ENCODE data around the gene RPS6KC1. TPM values are rescaled to one million over a fixed set of nuclear protein-coding genes. Genes with fewer than 3 reads are reported as not detected.
A peak's percentile ranks its signal among the peaks of the same experiment; 100 is the strongest.

RPS6KC1 gene
- total and polyA plus RNA-seq, 2 of the 4 experiments (the other 2 are of a cell fraction) = 7.9 to 23.7 TPM

DNA sequence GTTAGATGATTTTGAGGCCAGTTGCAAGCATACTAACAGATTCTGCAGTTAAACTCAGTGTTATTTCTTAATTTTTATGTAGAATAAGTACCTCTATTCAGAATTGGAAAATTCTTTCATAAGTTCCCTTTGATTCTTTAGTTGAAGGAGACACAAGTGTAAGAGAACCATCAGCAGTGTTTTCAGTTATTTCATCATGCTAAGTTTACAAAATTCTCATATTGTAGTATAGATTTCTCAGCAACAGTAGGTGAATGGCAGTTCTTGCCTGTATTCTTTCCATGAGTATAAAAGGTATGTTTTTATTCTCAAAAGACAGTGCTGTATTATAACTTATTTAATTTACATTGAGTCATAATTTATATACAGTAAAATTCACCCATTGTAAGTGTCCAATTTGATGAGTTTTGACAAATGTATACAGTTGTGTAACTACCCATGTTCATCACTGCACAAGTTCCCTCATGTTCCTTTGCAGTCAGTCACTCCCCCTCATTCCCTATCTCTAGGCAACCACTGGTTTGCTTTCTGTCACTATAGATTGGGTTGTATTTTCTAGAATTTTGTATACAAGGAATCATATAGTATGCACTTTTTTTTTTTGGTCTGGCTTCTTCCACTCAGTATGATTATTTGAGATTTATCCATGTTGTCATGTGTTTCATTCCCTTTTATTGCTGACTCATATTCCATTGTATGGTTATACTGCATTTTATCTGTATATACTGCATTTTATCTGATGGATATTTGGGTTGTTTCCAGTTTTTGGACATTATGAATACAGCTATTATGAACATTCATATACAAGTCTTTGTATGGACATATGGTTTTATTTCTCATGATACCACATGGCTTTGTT, 3.9 kb downstream of the RPS6KC1 start:
- Histone ChIP-seq H3K4me3 (ENCODE audit: insufficient read depth, low read depth, low read length) (no peak overlapping the region), H3K4me1 (ENCODE audit: control insufficient read depth, insufficient read depth, low read length) (peaks cover 2% of the 10 kb centered on the region; the same call in 1 of the 2 replicates), H4K5ac (ENCODE audit: low read depth, low read length) (no peak overlapping the region), H3K9me3 (ENCODE audit: control insufficient read depth, insufficient read depth, low read length) (no peaks in the 10 kb centered on the region), H4K91ac (ENCODE audit: insufficient read depth, low read depth, low read length) (no peak overlapping the region), H3K9ac (ENCODE audit: low read depth, low read length) (no peak overlapping the region), H2AFZ (replicated peaks; ENCODE audit: low read length, poor library complexity) (no peak overlapping the region), H3K27me3 (ENCODE audit: control insufficient read depth, insufficient read depth, low read length) (no peaks in the 10 kb centered on the region), H3K56ac (ENCODE audit: extremely low read depth, insufficient read depth, low read length) (no peak overlapping the region), H2BK120ac (ENCODE audit: low read depth, low read length) (no peak overlapping the region), H4K8ac (ENCODE audit: low read depth in 2 of 2, low read length in 2 of 2) (no peak overlapping the region), H2BK5ac (ENCODE audit: low read depth, low read length, poor library complexity, severe bottlenecking) (no peak overlapping the region), H3K14ac (replicated peaks; ENCODE audit: low read depth, low read length) (no peak overlapping the region), H3K18ac (ENCODE audit: low read depth, low read length) (no peak overlapping the region), H3K9me1 (ENCODE audit: insufficient read depth, low read length) (peaks cover 6% of the 10 kb centered on the region), H4K20me1 (ENCODE audit: insufficient read depth, low read length) (peaks cover 20% of the 10 kb centered on the region), H2BK20ac (ENCODE audit: low read depth, low read length) (no peak overlapping the region), H2AK5ac (ENCODE audit: low read depth, low read length) (no peak overlapping the region), H3K36me3 (ENCODE audit: control insufficient read depth, insufficient read depth, low read length) (no peaks in the 10 kb centered on the region), H3K79me1 (ENCODE audit: low read depth in 1 of 2, low read length in 2 of 2) (peaks cover 4 to 50% of the 10 kb centered on the region in 2 experiments), H3K23ac (ENCODE audit: low read depth, low read length) (no peak overlapping the region), H3K27ac (ENCODE audit: insufficient read depth, low read length) (no peak overlapping the region), H3K4me2 (ENCODE audit: low read depth, low read length) (no peak overlapping the region), H2BK15ac (ENCODE audit: low read depth, low read length) (no peak overlapping the region), H3K4ac (ENCODE audit: low read depth, low read length) (no peak overlapping the region), H2AK9ac (replicated peaks; ENCODE audit: low read depth, low read length, poor library complexity) (no peak overlapping the region)
- POLR2A ChIA-PET (ENCODE audit: unreplicated experiment) = no interaction called here
- BruUV-seq (replicated peaks) = no TSS peak
- dilution Hi-C loops (cut with HindIII; ENCODE audit: low sequenced_read_pairs, unreplicated experiment) = no loop called here
- CTCF ChIA-PET = no interaction called here
- no peak for ATAC-seq (ENCODE audit: low read depth)
- in situ Hi-C loops (cut with MboI; ENCODE audit: low sequenced_read_pairs) = no loop called here
- intact Hi-C loops (cut with micrococcal nuclease) = loop anchor here (5.0 kb wide), 1 partner anchor 38 kb away; the partner anchor contains the start of gene ANGEL2
- peak; percentile 39 for DNase-seq
- TF ChIP-seq MXI1 (IDR thresholded peaks at IDR 0.05; ENCODE audit: borderline replicate concordance, low read depth, low read length) = no peak
- no peak for TF ChIP-seq MAZ (IDR thresholded peaks at IDR 0.05; ENCODE audit: borderline replicate concordance, low read depth, low read length)
- TF ChIP-seq BHLHE40 (IDR thresholded peaks at IDR 0.05; ENCODE audit: low read depth, low read length) = no peak
- no peak for TF ChIP-seq POLR2A (IDR thresholded peaks at IDR 0.05; ENCODE audit: low read depth, low read length)
- TF ChIP-seq CEBPB (IDR thresholded peaks at IDR 0.05; ENCODE audit: low read depth, low read length) = no peak
- TF ChIP-seq RCOR1 (IDR thresholded peaks at IDR 0.05; ENCODE audit: insufficient replicate concordance, low read length) = no peak
- TF ChIP-seq RFX5 (IDR thresholded peaks at IDR 0.05; ENCODE audit: low read depth, low read length) = no peak
- TF ChIP-seq, protein P1, sequence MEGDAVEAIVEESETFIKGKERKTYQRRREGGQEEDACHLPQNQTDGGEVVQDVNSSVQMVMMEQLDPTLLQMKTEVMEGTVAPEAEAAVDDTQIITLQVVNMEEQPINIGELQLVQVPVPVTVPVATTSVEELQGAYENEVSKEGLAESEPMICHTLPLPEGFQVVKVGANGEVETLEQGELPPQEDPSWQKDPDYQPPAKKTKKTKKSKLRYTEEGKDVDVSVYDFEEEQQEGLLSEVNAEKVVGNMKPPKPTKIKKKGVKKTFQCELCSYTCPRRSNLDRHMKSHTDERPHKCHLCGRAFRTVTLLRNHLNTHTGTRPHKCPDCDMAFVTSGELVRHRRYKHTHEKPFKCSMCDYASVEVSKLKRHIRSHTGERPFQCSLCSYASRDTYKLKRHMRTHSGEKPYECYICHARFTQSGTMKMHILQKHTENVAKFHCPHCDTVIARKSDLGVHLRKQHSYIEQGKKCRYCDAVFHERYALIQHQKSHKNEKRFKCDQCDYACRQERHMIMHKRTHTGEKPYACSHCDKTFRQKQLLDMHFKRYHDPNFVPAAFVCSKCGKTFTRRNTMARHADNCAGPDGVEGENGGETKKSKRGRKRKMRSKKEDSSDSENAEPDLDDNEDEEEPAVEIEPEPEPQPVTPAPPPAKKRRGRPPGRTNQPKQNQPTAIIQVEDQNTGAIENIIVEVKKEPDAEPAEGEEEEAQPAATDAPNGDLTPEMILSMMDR (conservative IDR thresholded peaks at IDR 0.05; ENCODE audit: low read depth, low read length) = no peak
- TF ChIP-seq, protein P2, sequence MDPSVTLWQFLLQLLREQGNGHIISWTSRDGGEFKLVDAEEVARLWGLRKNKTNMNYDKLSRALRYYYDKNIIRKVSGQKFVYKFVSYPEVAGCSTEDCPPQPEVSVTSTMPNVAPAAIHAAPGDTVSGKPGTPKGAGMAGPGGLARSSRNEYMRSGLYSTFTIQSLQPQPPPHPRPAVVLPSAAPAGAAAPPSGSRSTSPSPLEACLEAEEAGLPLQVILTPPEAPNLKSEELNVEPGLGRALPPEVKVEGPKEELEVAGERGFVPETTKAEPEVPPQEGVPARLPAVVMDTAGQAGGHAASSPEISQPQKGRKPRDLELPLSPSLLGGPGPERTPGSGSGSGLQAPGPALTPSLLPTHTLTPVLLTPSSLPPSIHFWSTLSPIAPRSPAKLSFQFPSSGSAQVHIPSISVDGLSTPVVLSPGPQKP (IDR thresholded peaks at IDR 0.05; ENCODE audit: borderline replicate concordance, low read depth, low read length) = no peak
- peak; percentile 85 for TF ChIP-seq MAFK (IDR thresholded peaks at IDR 0.05; ENCODE audit: low read depth, low read length)
- no peak for TF ChIP-seq RAD21 (IDR thresholded peaks at IDR 0.05; ENCODE audit: low read length)
- TF ChIP-seq NFE2L2 (IDR thresholded peaks at IDR 0.05; ENCODE audit: low read depth, low read length) = peak; percentile 67
- no peak for TF ChIP-seq FOS (IDR thresholded peaks at IDR 0.05; ENCODE audit: low read depth, low read length)
- TF ChIP-seq SMC3 (IDR thresholded peaks at IDR 0.05; ENCODE audit: low read depth, low read length) = no peak
